ENCODE data around the gene ELMOD2. TPM values are rescaled to one million over a fixed set of nuclear protein-coding genes. Genes with fewer than 3 reads are reported as not detected.

The ELMOD2 gene
- total and polyA plus RNA-seq, 2 experiments from 2014 or later, result 22.0 to 64.6 TPM

GRCh38 chr4:140529434-140529833 lies 5.5 kb downstream of the ELMOD2 start:
- Histone ChIP-seq H3K9me2 (replicated peaks; ENCODE audit: insufficient read depth) (no peaks in the 10 kb centered on the region), H3K4me2 (no peak overlapping the region), H3K36me3 (replicated peaks; ENCODE audit: insufficient read depth, low read depth) (no peaks in the 10 kb centered on the region), H3K4me1 (ENCODE audit: insufficient read depth) (peaks cover 5% of the 10 kb centered on the region), H3K4me3 (no peak overlapping the region), H3K9me3 (ENCODE audit: low read depth) (no peaks in the 10 kb centered on the region), H4K20me1 (ENCODE audit: insufficient read depth, poor library complexity, severe bottlenecking) (no peaks in the 10 kb centered on the region), H3K27me3 (no peaks in the 10 kb centered on the region), H3K79me2 (peaks cover 17% of the 10 kb centered on the region), H3K27ac (peak overlapping the region; percentile 50), H2AFZ (no peak overlapping the region)
- peak; percentile 24 for DNase-seq (ENCODE audit: low spot score)
- 33% methylated on average over 1 of the region's 1 CpG for WGBS (ENCODE audit: low lambda C conversion rate, missing lambda C conversion rate)
- no peak for TF ChIP-seq EZH2 (IDR thresholded peaks at IDR 0.05; ENCODE audit: borderline replicate concordance)
- no peak for TF ChIP-seq EZH2phosphoT487 (IDR thresholded peaks at IDR 0.05; ENCODE audit: low read depth, severe bottlenecking, unreplicated experiment)

DNA sequence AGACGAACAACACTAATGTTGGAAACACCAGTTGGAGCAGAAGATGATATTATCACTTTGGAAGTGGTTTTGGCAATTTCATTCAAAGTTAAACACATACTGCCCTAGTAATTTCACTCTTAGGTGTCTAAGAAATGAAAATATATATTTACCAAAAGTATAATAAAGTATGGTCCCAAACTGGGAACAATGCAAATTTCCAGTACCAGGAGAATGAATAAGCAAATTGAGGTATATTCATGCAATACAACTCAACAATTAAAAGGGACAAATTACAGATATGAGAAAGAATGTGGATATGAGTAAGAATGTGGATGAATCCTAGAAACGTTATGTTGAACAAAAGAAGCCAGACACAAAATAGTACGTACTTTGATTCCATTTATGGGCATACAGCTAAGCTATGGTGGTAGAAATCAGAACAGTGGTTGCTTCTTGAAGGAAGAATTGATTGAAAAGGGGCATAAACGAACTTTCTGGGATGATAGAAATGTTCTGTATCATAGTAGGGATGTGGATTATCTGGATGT lies 10.0 kb downstream of the ELMOD2 start:
- Histone ChIP-seq H3K79me2 (no peaks in the 10 kb centered on the region), H3K4me2 (no peak overlapping the region), H3K9me3 (ENCODE audit: low read depth) (no peaks in the 10 kb centered on the region), H3K36me3 (replicated peaks; ENCODE audit: insufficient read depth, low read depth) (no peaks in the 10 kb centered on the region), H3K4me3 (no peak overlapping the region), H3K27me3 (no peaks in the 10 kb centered on the region), H4K20me1 (ENCODE audit: insufficient read depth, poor library complexity, severe bottlenecking) (no peaks in the 10 kb centered on the region), H3K9me2 (replicated peaks; ENCODE audit: insufficient read depth) (no peaks in the 10 kb centered on the region), H2AFZ (no peak overlapping the region), H3K27ac (no peak overlapping the region), H3K4me1 (ENCODE audit: insufficient read depth) (no peaks in the 10 kb centered on the region)
- no peak for TF ChIP-seq EZH2 (IDR thresholded peaks at IDR 0.05; ENCODE audit: borderline replicate concordance)
- TF ChIP-seq, protein P1, sequence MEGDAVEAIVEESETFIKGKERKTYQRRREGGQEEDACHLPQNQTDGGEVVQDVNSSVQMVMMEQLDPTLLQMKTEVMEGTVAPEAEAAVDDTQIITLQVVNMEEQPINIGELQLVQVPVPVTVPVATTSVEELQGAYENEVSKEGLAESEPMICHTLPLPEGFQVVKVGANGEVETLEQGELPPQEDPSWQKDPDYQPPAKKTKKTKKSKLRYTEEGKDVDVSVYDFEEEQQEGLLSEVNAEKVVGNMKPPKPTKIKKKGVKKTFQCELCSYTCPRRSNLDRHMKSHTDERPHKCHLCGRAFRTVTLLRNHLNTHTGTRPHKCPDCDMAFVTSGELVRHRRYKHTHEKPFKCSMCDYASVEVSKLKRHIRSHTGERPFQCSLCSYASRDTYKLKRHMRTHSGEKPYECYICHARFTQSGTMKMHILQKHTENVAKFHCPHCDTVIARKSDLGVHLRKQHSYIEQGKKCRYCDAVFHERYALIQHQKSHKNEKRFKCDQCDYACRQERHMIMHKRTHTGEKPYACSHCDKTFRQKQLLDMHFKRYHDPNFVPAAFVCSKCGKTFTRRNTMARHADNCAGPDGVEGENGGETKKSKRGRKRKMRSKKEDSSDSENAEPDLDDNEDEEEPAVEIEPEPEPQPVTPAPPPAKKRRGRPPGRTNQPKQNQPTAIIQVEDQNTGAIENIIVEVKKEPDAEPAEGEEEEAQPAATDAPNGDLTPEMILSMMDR (IDR thresholded peaks at IDR 0.05; ENCODE audit: poor library complexity), result no peak
- TF ChIP-seq EZH2phosphoT487 (IDR thresholded peaks at IDR 0.05; ENCODE audit: low read depth, severe bottlenecking, unreplicated experiment), result no peak
- DNase-seq (ENCODE audit: low spot score), result no peak
- WGBS (ENCODE audit: low lambda C conversion rate, missing lambda C conversion rate), result 92% methylated on average over 4 of the region's 4 CpGs

DNA sequence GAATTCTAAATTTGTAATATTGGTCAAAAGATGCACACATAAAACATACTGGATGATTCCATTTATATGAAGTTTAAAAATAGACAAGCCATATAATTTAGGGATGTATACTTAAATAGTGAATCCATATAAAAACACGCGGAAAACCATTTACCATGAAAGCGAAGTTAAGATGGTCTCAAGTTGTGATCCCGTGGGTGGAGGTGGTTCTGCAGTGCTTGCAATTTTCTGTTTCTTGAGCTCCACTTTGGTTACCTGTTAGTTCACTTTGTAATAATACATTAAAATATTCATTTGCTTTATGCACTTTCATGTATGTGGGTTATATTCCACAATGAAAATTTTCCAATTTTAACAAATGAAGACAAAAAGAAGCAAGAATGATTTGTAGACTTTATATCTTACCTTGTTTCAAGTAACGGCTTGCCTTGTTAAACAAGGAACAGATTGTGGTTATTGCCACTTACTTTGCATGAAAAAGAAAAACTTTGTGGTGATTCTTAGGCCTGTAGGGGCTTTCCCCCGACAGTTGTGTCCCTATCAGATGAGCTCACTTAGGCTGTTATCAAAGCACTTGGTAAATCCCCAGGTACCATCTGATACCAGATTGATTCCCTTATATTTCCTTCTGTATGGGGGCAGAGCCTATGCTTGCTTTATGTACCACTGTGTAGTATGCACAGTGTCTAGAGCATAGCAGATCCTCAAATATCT lies 32.6 kb downstream of the ELMOD2 start:
- Histone ChIP-seq H3K79me2 (no peaks in the 10 kb centered on the region), H2AFZ (no peak overlapping the region), H3K9me3 (ENCODE audit: low read depth) (no peaks in the 10 kb centered on the region), H3K4me2 (no peak overlapping the region), H3K27me3 (peaks cover 2% of the 10 kb centered on the region), H3K36me3 (replicated peaks; ENCODE audit: insufficient read depth, low read depth) (no peaks in the 10 kb centered on the region), H3K9me2 (replicated peaks; ENCODE audit: insufficient read depth) (no peaks in the 10 kb centered on the region), H3K4me1 (ENCODE audit: insufficient read depth) (no peaks in the 10 kb centered on the region), H4K20me1 (ENCODE audit: insufficient read depth, poor library complexity, severe bottlenecking) (no peaks in the 10 kb centered on the region), H3K4me3 (no peak overlapping the region), H3K27ac (no peak overlapping the region)
- no peak for TF ChIP-seq EZH2phosphoT487 (IDR thresholded peaks at IDR 0.05; ENCODE audit: low read depth, severe bottlenecking, unreplicated experiment)
- TF ChIP-seq EZH2 (IDR thresholded peaks at IDR 0.05; ENCODE audit: borderline replicate concordance), result no peak
- TF ChIP-seq, protein P1 (IDR thresholded peaks at IDR 0.05; ENCODE audit: poor library complexity), result no peak
- DNase-seq (ENCODE audit: low spot score), result no peak
- WGBS (ENCODE audit: low lambda C conversion rate, missing lambda C conversion rate), result 86% methylated on average over 6 of the region's 6 CpGs

DNA sequence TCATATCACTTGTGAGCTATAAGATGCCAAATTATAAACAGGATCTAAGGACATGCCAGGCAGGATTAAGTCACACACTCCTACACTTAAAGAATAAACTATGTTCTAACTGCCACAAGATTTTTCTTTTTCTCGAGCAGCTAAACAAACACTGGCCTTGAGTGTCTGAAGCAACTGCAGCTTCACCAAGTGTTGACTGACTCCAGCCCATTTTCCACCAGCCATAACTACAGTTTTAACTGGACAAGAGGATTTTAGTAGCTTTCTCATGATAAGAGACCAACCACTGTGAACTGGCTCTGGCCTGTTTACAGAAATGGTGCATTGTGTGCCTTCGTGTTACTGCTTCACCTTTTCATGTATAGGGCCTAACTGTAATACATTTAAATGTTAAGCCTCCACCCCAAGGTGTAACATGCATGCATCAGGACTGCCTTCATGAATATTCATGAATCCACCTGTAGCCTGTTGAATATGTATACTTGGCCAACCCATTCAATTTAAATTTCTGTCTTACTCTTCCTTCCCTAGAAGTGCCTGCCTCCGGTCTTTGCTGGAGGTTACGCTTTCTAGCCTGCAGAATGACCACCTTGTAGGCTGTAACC lies 34.0 kb downstream of the ELMOD2 start:
- Histone ChIP-seq H3K4me2 (no peak overlapping the region), H3K4me3 (no peak overlapping the region), H2AFZ (no peak overlapping the region), H3K9me2 (replicated peaks; ENCODE audit: insufficient read depth) (no peaks in the 10 kb centered on the region), H3K36me3 (replicated peaks; ENCODE audit: insufficient read depth, low read depth) (no peaks in the 10 kb centered on the region), H3K4me1 (ENCODE audit: insufficient read depth) (no peaks in the 10 kb centered on the region), H3K27ac (no peak overlapping the region), H3K27me3 (peaks cover 8% of the 10 kb centered on the region), H3K79me2 (no peaks in the 10 kb centered on the region), H4K20me1 (ENCODE audit: insufficient read depth, poor library complexity, severe bottlenecking) (no peaks in the 10 kb centered on the region), H3K9me3 (ENCODE audit: low read depth) (no peaks in the 10 kb centered on the region)
- 57% methylated on average over 4 of the region's 4 CpGs for WGBS (ENCODE audit: low lambda C conversion rate, missing lambda C conversion rate)
- TF ChIP-seq EZH2phosphoT487 (IDR thresholded peaks at IDR 0.05; ENCODE audit: low read depth, severe bottlenecking, unreplicated experiment) (no peak), EZH2 (IDR thresholded peaks at IDR 0.05; ENCODE audit: borderline replicate concordance) (no peak)
- TF ChIP-seq, protein P1 (IDR thresholded peaks at IDR 0.05; ENCODE audit: poor library complexity), result no peak
- no peak for DNase-seq (ENCODE audit: low spot score)
